ENCODE measurements around the gene RNF39. TPM values are rescaled to one million over a fixed set of nuclear protein-coding genes. Genes with fewer than 3 reads are reported as not detected.

The RNF39 gene
- total RNA-seq, 1 experiment from 2014 or later = not detected

DNA sequence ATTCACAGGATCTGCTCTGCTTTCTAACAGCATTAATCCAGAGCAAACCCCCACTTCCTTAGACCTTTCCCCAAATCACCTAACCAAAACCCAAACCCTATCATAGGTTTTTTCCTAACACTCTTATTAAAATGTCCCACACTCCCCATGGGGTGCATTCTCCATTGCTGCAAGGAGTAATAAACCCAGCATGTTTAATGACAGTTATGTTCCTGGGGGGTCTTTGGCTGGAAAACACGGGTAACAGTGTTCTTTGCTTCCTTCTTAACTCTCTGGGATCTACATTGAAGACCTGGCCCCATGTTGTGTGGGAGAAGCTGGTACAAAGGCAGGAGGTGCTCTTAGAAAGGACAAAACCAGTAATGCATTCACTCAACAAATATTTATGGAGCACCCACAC, 21.3 kb upstream of the RNF39 start:
- no peak for DNase-seq (ENCODE audit: low spot score)

DNA sequence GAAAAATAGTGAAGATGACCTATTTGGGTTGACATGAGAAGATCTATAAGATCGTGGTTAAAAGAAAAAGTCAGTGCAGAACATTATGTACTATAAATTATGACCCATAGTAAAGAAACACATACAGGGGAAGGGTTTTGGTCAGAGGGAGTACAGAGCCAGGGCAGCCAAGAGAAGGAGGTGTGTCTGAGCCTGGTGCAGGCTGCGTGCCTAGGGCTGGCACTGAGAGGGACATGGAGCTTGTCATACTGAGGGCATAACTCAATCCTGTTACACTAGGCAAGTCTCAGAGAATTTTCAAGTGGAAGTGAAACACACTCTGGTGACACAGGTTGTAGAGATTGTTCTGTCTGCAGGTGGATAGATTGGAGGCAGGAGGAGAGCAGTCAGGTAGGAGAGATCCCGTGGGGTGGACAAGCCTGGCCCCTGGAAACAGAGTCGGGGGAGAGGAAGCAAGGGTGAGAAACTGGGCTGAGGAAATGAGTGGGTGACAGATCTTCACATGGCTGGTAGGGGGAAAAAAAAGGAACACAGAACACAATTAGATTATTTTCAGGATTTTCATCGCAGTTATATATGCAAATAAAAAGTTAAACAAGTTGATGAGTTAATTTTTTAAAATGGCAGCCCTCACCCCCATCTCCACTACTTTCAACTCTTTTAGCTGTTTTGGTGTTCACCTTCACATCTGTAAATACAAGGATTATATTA, 18.5 kb upstream of the RNF39 start:
- DNase-seq (ENCODE audit: low spot score) = no peak

DNA sequence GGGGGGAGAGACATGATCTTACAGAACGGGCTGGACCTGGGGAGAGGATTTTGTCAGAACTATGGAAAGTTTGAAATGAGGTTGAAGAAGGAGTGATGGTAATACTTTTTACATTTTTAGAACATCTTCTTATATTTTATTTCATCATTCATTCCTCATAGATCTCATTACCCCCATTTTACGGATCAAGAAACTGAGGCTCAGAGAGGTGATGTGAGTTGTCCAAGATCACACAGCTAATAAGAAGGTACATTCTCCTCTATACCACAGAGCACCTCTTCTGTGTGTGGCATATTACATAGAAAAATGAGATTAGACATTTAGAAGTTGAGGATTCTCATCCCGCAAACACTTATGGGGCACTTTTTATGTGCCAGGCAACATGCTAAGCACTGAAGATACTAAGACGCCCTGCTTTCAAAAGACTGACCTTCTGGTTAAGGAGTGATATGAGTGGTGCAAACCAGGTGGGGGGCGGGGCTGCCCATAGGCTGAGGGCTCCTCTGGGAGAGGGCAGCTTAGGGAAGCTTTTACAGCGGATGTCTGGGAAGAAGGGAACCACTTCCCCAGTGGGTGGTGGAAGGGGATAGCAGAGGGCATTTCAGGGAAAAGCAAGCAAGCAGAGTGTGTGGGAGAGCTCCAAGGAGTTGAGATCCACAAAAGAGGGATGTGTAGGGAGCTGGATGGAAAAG, 17.4 kb upstream of the RNF39 start:
- DNase-seq (ENCODE audit: low spot score) = no peak

DNA sequence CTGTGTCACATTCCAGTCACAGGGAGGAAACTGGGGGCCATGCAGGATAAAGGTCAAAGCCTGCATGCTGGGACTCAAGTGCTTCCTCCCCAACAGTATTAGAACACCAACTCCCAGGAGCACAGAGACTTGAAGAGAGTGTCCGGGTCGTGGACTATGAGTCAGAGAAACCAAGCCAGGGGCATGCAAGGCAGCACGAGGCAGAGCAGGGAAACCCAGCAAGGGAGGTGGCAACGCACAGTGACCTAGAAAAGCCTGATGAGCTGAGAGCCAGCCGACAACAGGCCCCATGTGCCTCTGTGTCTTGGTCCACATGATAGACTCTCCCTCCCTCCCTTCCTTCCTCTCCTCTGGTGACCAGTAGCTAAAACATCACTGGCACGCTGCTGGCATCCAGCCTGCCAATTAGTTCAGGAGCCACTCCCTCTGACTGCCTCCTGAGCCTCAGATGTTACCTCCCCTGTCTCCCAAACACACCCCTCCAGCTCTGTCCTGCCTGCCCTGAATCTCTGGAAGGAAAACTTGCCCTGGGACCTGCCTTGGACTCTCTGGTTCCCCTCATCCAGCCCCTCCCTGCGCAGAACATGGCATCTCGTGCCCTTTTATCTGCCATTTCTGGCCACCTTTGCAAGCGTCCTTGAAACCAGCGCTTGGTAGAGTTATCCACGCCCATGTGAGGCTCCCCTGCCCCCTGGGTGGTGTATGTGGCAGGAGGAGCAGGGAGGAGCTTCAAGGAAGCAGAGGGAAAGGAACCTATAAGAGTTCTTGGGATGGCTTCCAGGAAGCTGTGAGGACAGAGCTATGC, 16.2 kb upstream of the RNF39 start:
- peak; percentile 88 for DNase-seq (ENCODE audit: low spot score)

DNA sequence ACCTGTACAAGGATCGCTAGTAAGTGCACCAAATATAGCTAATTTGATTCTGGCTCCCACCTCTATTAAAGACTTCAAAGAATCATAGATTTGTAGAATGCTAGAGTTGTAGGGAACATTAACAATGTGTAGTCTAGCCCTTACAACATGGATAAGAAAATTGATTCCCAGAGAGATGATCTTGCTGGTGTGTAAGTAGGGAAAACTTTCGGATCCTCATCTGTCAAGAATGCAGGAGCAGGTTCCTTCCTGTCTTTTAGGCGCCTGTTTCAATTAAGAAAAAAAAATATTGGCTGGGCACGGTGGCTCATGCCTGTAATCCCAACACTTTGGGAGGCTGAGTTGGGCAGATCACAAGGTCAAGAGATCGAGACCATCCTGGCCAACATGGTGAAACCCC, 12.3 kb upstream of the RNF39 start:
- no peak for DNase-seq (ENCODE audit: low spot score)

DNA sequence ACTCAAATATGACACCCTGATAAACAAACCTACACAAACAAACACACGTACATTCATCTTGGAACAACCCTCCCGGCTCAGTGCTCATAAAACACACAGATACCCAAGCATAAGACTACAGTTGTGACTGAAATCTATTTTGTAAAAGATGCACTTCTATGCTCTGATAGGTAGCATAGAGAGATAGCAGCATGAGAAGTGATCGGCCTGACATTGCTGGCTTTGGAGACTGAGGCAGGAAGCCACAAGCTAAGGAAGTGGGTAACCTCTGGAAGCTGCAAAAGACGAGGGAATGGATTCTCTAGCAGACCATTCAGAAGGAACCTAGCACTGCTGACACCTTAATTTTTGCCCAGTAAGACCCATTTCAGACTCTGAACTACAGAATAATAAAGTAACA, 1.6 kb upstream of the RNF39 start:
- no peak for DNase-seq (ENCODE audit: low spot score)

DNA sequence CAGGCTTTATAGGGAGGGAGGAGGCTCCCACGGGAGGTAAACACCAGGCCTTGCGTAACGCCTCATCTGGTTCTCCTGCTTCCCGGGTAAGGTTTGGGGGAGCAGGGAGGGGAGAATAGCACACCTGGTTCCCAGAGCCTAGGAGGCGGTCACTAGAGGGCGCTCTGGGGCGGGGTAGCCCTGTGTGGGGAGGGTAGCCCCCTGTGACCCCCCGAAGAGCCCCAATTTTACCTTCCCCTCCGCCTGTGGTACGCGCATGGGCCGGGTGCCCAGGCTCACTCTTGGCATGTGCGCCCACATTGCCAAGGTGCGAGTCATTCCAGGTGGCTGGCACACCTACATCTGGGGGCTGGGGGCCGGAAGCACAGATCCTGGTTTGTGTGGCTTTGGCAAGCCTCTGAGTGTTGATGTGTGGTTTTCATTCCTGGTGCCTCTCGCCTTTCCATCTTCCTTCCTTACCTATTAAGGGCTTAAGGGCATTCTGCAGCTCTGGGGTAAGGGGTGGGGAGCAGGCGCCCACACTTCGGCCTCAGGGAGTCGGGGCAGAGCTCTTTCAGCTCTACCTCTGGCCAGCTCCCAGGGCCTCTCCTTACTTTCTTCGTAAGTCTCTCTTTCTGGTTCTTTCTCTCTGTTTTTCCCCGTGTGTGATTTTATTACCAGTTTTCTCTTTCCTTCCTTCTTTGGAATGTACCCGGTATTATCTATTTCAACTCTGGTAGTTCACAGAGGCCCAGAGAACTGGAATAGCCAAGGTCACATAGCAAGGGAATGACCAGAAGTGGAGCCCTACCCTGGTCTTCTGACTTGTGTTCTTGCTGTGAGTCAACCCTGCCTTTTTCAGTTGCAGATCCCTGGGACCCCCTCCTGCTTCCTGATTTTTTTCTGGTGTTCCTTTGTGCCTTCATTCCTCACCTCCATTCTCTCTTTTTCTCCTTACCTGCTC, 492 bp upstream of the RNF39 start:
- peak; percentile 65 for DNase-seq (ENCODE audit: low spot score)

DNA sequence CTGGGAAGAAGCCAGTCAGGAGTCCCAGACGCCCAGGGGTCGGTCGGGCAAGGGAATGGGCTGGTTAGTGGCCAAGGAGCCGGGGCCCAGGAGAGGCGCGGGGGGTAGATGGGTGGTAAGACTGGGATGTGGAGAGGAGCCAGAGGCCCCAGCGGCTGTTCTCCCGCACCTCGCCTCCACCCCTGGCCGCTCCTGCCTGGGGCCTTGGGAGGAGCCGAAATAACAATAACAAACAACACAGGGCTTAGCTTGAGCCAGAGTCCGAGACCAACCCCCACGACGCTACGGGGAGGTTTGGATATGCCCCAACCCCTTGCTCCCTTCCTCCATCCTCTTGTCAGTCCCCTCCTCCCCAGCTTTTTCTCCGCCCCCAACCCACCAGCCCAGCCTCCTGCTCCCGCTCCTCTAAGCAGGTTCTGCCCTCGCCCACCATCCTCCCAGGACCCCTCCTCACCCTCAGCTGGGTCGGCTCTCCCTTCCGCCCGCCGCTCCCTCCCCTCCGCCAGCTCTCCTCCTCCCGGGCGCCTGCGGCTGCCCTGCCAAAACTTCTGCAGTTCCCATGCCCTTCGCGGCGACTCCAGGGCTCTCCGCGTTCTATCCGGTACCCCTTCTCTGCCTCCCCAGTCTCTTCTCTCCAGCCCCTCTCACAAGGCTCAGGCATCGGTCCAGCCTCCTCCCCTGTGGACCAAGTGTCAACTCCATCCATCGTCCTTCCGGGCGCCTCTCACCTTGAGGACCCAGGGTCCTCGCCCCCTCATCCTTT, 1.1 kb downstream of the RNF39 start:
- peak; percentile 27 for DNase-seq (ENCODE audit: low spot score)

DNA sequence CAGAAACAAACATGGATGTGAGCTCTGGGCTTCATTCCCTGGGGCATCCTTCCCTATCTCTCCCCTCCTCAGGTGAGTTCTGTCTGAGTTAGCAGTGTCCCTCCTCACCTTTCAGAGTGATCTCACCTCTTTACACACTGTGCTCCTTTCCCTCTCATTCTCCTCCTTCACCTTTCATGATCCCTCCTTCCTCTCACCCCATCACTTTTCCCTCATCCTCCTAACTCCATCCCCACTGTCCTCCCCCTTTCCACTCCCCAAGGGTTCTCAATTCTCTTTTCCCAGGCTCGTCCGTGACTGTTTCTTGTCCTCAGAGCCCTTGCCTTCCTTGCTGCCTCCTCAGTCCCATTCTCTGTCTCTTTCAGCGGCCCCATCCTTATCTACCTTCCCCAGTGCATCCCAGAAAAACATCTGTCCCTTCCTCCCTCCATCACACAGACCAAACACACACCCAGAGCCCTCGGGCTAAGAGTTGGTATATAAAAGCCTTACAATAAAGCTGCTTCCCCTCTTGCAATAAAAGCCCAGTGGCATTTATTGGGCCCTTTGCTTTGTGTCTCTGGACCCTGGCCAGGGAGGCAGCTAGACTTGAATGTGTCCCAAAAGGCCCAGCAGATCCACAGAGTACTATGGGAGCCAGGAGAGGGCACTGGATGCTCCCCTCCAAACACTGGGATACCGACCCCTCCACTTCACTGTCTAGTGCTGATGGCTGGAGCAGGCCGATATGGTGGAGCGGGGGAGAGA, 1.9 kb downstream of the RNF39 start:
- no peak for DNase-seq (ENCODE audit: low spot score)

DNA sequence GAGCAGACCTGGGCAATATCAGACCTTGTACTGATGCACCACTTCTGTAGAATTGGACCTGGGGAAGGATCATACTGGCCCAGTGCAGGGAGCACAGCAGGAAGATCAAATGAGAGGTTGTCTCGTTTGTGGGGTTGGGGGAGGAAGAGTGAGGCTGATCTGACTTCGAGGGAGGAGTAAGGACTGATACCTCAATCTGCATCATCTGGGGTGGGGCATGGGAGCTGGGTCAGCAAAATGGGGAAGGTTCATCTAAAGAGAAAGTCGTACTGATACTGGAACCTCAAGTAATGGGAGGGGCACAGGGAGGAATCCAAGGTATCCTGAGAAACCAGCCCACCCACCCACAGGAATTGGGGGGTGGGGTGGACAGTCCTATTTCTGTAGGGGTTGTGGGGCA, 3.7 kb downstream of the RNF39 start:
- DNase-seq (ENCODE audit: low spot score) = no peak

DNA sequence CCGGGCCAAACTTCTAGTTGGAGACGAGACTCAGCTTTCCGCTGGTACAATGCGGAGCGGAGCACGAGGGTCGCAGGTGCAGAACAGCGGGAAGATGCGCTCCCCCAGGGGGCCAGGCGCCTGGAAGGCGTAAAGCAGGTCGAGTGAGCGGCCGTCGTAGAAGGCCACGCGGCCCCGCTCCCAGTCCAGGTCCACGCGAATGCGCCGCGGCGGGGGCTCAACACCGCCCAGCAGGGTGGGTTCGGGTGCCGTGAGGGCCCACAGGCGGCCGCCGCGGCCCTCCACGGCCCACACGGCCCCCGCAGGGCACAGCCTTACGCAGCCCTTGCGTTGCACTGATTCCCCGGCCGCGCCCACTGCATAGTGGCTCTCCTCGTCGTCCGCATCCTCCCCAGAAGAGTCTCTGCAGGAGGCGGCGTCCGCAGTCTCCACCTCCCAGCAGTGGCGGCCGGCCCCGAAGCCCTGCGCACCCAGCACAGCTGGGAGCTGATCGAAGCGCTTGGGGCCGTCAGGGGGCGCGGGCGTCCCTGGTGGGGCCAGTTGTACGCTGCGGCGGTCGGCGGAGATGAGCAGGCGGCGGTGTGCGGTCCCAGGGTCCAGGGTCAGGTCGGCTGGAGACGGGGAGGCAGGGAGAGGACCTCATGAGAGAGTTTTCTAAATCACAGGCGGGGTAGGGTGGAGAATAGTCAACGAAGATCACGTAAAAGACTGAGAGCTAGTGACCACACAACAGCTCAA, 4.3 kb downstream of the RNF39 start:
- no peak for DNase-seq (ENCODE audit: low spot score)

DNA sequence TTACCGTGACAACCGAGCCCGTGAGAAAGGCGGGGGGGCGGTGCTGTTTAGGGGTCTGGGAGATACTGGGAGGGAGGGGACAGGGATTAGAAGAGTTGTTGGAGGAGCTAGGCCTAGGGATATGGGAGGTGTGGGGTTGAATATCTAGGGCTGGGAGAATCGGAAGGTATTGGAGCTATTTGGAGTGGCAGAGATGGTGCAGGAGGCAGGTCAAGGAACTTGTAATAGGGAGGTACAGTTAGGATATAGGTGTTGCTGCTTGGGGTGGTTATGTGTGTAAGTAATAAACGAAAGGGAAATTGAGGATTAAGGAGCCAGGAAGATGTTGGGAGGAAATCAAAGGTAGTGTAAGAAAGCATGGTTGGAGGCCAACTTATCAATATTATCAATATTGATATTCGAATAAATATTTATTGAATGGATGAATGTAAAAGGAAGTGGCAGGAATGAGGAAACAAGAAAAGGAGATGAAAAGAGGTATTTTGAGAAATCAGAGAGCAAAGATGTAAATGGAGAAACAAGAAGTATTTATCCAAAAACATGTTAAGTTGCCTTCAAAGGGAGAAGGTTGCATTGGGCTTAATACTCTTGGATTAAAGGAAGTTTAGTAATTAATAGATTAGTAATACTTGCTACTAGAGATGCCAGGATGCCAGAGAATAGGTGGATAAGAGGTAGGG, 8.0 kb downstream of the RNF39 start:
- DNase-seq (ENCODE audit: low spot score) = no peak

DNA sequence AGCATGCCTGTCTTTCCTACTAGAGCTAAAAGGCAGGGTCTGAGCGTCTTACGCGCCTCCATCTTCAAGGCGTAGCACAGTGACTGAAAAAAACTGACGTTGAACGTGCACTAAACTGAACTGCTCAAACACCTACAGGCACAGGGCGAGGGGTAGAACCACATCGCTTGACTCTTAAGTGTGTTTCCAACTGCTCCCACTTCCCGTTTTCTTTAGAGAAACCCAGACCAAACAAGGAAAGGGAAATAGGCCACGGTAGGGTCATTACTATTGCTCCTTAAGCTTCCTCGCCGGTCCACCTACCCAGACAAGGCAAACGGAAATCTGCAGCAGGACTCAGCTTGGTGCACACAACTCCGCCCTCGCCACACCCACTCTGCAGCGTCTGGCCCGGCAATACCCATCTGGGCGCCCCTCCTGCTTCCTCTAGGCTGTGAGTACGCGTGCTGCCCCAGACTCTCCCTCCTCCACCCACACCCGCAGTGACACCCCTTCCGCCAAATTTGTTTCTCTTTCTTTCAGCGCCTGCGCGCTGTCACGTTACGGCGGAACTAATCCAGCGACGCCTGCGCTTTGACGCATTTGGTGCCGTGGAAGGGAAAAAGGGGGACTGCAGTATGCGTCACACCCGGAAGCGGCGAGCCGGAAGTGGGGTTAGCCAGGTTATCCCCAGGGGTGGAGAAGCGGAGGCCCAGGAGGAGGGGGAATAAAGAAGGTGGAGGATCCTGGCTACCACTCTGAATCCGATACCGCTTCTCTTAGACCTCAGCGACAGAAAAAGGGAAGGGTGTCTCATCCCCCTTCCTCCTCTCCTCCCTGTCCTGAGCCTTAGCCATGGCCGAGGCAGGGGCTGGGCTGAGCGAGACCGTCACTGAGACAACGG, 8.8 kb downstream of the RNF39 start, which contains the start of gene PPP1R11:
PPP1R11 (plus strand) TSS at position 622 of the 883 bp plus-strand sequence; CDS start at position 835, 213 bp downstream.
- DNase-seq (ENCODE audit: low spot score) = peak; percentile 99

DNA sequence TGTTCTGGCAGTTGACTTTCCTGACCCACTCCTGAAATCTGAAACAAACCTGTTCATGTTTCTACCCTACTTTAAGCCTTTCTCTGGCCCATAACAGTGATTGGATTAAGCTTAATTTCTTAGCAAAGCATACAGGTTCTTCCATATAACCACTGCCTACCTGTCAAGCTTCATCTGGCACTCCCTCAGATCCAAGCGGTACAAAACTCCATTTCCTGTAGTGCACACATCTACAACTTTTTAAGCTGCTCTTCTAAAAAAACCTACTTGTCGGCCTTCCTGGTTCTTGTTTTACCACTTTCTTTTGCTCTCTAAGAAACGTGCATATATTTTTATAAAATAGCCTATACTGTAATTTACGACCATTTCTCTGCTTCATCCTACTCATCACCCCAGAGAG, 9.5 kb downstream of the RNF39 start:
- no peak for DNase-seq (ENCODE audit: low spot score)

DNA sequence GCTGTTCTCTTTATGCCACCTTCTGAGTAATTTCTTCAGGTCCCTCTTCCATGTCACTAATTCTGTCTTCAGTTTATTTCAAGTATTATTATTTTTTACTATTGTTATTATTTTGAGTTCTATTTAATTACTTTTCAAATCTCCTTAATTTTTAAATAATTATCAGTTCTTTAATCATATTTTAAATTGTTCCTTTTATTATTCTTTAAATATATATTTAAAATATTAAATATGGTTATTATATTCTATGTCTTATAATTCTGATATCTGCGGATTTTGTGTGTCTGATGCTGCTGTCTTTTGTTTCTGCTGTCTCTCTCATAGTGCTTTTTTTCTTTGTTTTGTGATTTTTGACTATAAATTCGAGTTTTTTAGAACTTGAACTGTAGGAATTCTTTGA, 12.3 kb downstream of the RNF39 start:
- no peak for DNase-seq (ENCODE audit: low spot score)

DNA sequence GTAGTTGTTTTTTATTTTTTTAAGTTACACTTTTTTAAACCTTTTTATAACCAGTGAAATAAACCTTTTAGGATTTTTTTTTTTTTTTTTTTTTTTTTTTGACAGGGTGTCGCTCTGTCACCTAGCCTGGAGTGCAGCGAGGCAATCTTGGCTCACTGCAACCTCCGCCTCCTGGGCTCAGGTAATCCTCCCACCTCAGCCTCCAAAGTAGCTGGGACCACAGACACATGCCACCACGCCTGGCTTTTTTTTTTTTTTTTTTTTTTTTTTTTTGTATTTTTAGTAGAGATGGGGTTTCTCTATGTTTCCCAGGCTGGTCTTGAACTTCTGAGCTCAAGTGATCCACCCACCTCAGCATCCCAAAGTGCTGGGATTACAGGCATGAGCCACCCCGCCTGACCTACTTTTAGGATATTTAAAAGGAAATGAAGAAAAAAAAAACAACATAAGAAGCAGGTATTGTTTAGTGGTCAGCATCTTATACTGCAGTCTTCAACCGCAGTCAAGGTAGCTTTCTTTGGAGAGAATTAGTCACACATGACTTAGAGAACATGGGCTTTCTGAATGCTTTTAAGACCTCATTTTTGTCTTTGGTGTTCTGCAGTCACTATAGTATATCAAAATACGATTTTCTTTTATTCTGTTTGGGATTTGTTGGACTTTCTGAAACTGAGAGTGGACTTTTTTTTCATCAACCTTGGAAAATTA, 12.9 kb downstream of the RNF39 start:
- no peak for DNase-seq (ENCODE audit: low spot score)

DNA sequence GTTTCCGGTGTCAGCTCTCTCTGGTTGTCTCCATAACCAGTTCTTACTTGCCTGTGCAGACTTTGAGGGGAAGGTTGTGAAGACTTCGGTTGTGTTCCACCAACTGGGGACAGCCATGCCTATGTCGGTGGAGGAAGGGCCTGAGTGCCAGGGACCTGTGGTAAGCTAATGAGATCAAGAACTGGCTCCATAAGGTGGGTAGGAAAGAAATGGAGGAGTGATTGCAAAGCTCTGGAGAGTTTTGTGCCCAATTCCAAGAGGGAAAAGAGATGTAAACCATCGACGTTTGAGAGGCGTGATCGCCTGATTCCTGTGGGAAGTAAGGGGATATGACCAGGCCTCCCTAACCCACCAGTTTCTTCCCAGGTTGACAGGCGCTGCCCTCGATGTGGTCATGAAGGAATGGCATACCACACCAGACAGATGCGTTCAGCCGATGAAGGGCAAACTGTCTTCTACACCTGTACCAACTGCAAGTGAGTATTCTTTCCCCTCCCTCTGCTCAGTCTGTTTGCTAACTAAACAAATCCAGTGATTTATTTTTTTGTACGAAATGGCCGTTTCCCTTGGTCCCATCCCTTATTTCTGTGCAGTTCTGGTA, 13.6 kb downstream of the RNF39 start:
- DNase-seq (ENCODE audit: low spot score) = no peak
